HG03439 (cell line): ENCODE data around the gene SUMO3.

Experiments used
- ATAC-seq: cut with Tn5 transposase; IDR thresholded peaks from one replicate; pipeline ENCODE4 v1.9.1; 2021; ENCODE audit warnings: mild to moderate bottlenecking, moderate library complexity; ENCODE audit not compliant: unreplicated experiment

SUMO3 gene

DNA sequence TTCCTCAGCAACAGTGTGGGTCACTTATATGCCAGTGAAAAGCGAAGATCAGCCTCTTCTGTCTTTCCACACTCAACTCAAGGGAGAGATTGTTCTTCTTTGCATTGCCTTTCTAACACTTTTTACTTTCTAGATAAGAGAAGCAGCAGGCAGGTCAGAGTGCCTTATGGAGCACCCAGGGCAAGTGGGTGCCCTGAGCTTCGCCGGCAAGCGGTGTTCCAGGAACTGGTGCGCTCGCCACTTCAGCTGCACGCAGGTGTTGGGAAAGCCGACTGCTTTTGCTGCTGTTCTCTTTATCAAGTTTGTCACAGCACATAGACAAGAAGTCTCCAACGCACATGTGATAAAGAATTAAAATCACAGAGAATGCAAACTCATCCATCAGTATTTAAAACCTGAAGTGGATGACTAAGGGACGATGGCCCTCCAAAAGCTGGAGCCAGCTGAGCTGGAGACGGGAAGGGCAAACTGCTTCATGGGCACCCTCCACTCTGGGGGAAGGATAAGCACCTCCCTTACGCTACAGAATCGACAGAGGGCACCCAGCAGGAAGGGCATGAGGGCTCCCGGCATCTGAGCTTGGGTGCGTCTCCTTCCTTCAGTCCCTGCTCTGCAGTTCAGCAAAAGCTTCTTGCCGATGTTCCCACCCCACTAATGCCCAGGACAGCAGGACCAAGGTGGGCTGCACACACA is 36.9 kb downstream of the SUMO3 start:
- no peak for ATAC-seq

GRCh38 chr21:44780137-44780502 is 37.7 kb downstream of the SUMO3 start:
- no peak for ATAC-seq

DNA sequence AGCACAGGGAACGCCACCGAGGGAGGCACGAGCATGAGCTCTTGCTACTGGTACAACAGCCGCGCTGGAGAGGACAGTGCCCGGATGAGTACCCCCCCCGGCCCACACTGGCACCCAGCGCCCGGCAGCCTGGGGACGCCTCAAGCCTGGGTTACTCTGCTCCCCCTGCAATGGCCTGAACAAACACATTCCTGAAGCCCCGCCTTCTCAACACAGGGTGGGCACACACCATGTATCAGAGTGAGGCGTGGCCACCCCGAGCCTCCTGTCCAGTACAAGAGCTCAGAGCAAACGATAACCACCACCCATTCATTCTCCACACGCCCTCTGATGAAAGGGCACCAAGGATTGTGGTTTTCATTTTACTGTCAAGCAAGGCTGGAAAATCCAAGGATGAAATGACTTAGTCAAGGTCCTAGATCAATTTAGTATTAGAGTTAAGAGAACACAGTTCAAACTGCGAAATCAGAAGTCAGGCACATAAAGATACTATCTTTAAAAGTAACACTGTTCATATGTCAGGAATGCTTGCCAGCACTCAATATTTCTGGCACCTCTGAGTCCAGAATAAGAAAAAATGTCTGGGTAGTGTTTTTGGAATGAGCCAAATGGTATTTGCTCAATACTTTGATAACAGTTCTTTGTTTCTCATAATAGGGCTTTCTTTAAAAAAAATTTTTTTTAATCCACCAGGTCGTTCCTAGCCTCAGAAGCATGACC is 38.3 kb downstream of the SUMO3 start:
- no peak for ATAC-seq

- no peak for ATAC-seq
Observed at GRCh38 chr21:44778983-44779382, 38.9 kb downstream of the SUMO3 start.

GRCh38 chr21:44778499-44778911 is 39.4 kb downstream of the SUMO3 start:
- no peak for ATAC-seq

DNA sequence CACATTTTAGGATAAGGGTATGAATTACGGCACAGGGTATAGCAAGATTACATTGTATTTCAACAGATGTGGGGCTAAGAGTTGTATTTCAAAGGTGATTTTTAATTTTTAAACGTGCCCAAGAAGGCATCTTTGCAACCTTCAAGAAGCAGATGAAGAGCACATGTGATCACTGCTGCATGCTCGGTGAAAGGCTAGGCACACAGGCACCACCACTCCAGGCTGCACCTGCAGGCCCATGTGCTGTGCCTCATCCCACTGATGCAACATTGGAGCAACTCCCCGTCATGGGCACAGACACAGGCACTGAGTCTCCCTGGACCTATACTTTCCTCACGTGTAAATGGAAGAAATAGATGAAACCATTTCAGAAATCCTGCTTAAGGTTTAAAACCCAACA is 39.8 kb downstream of the SUMO3 start:
- no peak for ATAC-seq

DNA sequence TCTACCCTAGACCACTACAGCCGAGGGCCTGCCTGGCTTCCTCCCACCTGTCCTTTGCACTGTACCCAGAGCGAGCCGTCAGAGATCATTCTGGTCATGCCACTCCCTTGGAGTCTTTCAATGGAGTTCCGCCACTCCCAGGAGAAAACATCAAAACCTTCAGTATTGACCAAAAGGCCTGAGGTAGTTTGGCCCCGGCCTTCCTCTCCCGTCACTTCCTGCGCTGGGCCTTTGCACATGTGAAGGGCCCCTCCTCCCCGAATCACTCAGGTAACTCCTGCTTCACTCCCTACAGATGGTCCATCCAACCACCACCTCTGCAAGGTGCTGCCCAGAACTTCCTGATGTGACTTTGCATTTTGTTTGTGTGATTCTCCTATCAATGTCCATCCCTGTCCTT is 42.9 kb downstream of the SUMO3 start:
- no peak for ATAC-seq

- no peak for ATAC-seq
Observed at GRCh38 chr21:44773291-44773932, 44.5 kb downstream of the SUMO3 start.

GRCh38 chr21:44771896-44772525 is 45.9 kb downstream of the SUMO3 start:
- ATAC-seq: no peak

GRCh38 chr21:44767834-44768831 is 49.7 kb downstream of the SUMO3 start:
- ATAC-seq: no peak

GRCh38 chr21:44766818-44767354 is 51.0 kb downstream of the SUMO3 start:
- ATAC-seq: no peak

- ATAC-seq: no peak
Observed at GRCh38 chr21:44766014-44766817, 51.6 kb downstream of the SUMO3 start.

GRCh38 chr21:44765231-44766013 is 52.4 kb downstream of the SUMO3 start:
- ATAC-seq: no peak

DNA sequence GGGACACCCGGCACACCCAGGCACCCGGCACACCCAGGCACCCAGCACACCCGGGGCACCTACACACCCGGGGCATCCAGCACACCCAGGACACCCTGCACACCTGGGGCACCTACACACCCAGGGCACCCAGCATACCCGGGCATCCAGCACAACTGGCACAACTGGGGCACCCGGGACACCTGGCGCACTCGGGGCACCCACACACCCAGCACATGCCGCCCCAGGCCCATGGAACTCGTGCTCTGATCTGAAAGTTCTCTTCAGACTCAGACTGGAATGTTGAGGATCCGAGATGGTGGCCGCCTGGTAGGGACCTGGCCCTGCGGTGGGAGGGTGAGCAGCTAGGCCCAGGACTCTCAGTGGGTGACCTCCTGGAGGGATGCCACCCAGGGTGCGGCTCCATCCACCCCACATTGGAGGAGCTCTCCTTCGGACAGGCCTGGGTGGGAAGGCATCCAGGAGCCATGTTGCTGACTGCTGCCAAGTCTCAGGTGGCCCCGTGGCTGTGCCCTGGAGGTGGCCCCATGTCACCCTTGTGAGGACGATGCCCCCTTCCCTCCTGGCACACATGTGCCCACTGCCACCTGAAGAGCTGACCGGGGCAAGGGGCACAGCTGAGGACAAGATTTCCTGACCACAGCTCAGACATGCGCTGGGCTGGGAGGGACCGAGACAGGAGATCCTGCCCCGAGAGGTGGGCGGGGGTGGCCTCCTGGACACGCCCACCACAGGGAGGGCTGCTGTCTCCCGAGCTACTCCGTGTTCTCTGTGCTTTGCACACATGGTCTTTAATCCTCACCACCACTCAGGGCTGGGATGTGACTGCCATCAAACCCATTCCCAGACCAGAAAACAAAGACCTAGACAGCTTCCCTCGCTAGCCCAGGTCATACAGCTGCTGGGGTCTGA is 53.3 kb downstream of the SUMO3 start:
- no peak for ATAC-seq

DNA sequence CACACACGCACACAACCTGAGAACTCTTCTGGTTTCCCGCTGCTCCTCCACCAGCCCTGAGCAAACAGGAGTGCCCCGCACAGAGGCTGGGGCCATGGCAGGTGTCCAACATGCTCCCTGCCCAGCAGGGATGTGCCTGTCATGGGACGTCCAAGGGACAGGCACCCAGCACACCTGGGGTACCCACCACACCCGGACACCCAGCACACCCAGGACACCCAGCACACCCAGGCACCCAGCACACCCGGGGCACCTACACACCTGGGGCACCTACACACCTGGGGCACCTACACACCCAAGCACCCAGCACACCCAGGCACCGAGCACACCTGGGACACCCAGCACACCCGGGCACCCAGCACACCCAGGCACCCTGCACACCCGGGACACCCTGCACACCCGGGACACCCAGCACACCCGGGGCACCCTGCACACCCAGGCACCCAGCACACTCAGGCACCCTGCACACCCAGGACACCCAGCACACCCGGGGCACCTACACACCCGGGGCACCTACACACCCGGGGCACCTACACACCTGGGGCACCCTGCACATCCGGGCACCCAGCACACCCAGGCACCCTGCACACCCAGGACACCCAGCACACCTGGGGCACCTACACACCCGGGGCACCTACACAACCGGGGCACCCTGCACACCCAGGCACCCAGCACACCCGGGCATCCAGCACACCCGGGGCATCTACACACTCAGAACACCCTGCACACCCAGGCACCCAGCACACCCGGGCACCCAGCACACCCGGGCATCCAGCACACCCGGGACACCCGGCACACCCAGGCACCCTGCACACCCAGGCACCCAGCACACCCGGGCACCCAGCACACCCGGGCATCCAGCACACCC is 54.2 kb downstream of the SUMO3 start:
- ATAC-seq: no peak

DNA sequence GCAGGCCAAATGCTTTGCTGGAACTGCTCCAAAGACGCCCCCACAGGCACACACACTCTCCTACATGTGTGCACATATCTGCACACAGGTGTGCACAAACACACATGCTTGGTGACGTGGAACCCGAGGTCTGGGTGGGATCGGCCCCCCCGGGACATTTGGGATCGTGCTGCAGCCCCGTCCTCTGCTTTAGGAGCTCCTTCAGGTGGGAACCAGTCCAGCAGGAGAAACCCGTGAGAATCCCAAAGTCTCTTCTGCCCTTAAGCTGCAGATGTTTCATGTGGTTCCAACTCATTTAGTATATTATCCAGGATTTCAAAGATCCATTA is 54.8 kb downstream of the SUMO3 start:
- ATAC-seq: no peak
